Activated CD8-positive, alpha-beta memory T cell treated with anti-CD3 and anti-CD28 coated beads, Interleukin-2, amount 10 ng/mL, durations not matched to agents 7 days and 5 days (primary cell): ENCODE results near the gene TP53AIP1. TPM values are rescaled to one million over a fixed set of nuclear protein-coding genes. Genes with fewer than 3 reads are reported as not detected.

Source experiments
- ATAC-seq: fragments of 150-1000 bp; cut with Tn5 transposase; one replicate; pipeline ENCODE4 v1.10.0; 2021; ENCODE audit warnings: moderate library complexity
- CTCF ChIA-PET: fragments of 350-600 bp; sonication (Branson Sonifier 250); formaldehyde crosslinking; loops from one replicate; lab custom pipeline; 2021; ENCODE audit warnings: antibody characterized with exemption; lab: Charles Lee
- DNase-seq: peaks from one replicate; pipeline ENCODE4 v3.0.0-alpha.2; 2020
- H3K27ac Mint-ChIP-seq: one replicate; pipeline ENCODE4 v1.8.0; 2021; ENCODE audit warnings: mild to moderate bottlenecking, mixed read lengths
- H3K27me3 Mint-ChIP-seq: one replicate; pipeline ENCODE4 v1.8.0; 2021; ENCODE audit warnings: mixed read lengths
- H3K36me3 Mint-ChIP-seq: one replicate; pipeline ENCODE4 v1.8.0; 2021; ENCODE audit warnings: mild to moderate bottlenecking, mixed read lengths
- H3K4me1 Mint-ChIP-seq: one replicate; pipeline ENCODE4 v1.8.0; 2021; ENCODE audit warnings: mixed read lengths
- H3K4me3 Mint-ChIP-seq: one replicate; pipeline ENCODE4 v1.8.0; 2021; ENCODE audit warnings: mild to moderate bottlenecking, moderate library complexity, mixed read lengths
- H3K9me3 Mint-ChIP-seq: one replicate; pipeline ENCODE4 v1.8.0; 2022; ENCODE audit warnings: low read depth, mixed read lengths
- total RNA-seq, 2 experiments: library from RNA; stranded (reverse); gene quantifications; one replicate each; pipeline ENCODE4 v1.2.3, GENCODE V29; 2021

Gene TP53AIP1
- total RNA-seq, 2 experiments from 2014 or later = not detected

DNA sequence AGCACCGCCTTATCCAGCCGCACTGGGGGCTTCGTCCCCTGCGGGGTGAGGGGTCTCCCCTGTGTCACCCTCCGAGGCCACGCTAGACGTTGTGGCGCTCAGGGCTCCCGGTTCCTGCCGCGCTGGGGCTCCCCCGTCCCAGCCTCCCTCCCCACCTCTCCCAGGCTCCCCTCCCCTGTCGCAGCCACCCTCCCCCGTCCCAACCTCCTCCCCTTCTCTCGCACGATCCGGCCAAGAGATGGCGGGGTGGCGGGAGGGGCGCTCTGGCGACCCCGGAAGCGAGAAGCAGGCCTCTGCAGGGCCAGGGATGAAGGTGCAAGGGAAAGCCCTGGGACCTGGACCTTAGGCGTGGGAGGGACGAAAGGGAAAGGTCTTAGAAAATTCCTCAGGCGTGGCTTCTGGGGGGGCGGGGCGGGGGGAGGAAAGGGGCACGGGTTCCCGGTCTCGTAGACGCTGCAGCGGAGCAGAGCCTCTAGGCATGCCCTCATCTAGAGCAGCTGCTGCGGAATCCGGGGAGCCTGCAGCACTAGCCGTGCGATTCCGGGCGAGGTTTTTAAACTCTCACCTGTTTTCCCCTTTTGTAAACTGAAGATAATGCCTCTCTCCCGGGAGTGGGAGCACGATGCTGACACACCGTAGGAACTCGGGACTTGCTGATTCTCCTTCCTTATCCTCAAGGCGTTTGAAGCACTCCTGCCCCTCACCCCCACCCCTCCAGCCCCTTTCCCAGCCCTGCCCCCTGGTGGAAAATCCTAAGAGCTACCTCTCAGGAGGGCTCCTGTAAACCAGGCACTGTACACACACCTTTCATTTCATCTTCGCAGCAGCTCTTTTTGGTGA lies 37.1 kb downstream of the TP53AIP1 start:
- Mint-ChIP-seq H3K4me3 (peak overlapping the region; percentile 58), H3K27ac (no peak overlapping the region), H3K4me1 (peaks cover 15% of the 10 kb centered on the region), H3K36me3 (no peaks in the 10 kb centered on the region), H3K27me3 (peaks cover 53% of the 10 kb centered on the region), H3K9me3 (no peaks in the 10 kb centered on the region)
- peak; percentile 52 for DNase-seq
- peak; percentile 68 for ATAC-seq
- CTCF ChIA-PET = interaction anchor here (0.6 to 3.7 kb wide), 9 partner anchors 12 to 789 kb away, joined by 3 to 22 read pairs (median 4); no protein-coding TSS in a partner anchor

DNA sequence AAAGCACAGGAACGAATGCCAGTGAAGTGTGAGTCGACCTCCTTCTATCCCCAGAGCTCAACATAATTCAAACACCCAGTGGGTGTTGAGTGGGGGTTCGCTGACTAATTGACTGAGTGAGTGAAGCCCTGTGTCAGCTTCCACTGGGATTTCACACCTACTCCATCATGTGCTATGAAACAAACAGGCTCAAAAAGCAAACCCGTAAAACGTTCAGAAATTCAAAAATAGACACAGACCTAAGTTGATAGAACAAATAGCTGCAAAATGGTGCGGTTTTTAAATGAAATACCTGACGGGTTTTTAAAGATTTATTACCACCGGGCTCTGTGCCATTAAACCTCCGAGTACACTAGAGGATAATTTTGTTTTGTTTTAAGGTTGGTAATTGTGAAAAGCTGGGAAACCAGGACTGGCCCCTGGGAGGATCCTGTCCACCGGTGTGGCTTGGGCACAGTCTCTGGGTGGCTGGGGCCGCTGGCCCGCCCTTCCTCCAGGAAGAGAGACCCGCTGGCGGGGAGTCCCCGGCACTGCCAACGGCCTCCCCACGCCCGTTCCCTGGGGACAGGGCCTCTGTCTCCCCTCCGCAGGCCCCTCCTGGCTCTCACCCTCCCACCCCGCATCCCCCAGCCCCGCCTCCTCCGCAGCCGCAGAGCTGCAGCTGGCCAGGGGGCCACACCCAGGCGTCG lies 37.9 kb downstream of the TP53AIP1 start:
- CTCF ChIA-PET = interaction anchor here (0.6 to 3.7 kb wide), 8 partner anchors 12 to 51 kb away, joined by 3 to 22 read pairs (median 5); no protein-coding TSS in a partner anchor

DNA sequence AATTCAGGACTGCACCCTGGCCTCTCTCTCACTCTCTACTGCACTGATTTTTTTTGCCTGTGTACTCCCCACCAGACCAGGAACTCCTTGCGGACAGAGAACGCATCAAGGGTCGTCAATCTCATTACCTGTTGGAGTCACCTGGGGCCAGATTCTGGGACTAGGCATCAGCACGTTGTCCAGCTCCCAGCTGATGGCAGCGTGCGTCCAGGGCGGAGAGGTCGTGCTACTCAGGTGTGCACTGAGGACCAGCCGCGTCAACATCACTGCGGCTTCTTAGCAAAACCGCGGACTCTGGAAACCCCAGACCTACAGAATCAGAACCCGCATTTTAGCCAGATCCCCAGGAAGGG lies 38.4 kb downstream of the TP53AIP1 start:
- Mint-ChIP-seq H3K27ac (no peak overlapping the region), H3K27me3 (peaks cover 47% of the 10 kb centered on the region), H3K9me3 (no peaks in the 10 kb centered on the region)

More for the DNA sequence above, 37.9 kb downstream of the TP53AIP1 start:
- Mint-ChIP-seq H3K36me3 (no peaks in the 10 kb centered on the region), H3K27me3 (peaks cover 52% of the 10 kb centered on the region), H3K9me3 (no peaks in the 10 kb centered on the region), H3K4me3 (no peak overlapping the region), H3K4me1 (peaks cover 15% of the 10 kb centered on the region), H3K27ac (no peak overlapping the region)
- DNase-seq (no peak), ATAC-seq (peak; percentile 21)

DNA sequence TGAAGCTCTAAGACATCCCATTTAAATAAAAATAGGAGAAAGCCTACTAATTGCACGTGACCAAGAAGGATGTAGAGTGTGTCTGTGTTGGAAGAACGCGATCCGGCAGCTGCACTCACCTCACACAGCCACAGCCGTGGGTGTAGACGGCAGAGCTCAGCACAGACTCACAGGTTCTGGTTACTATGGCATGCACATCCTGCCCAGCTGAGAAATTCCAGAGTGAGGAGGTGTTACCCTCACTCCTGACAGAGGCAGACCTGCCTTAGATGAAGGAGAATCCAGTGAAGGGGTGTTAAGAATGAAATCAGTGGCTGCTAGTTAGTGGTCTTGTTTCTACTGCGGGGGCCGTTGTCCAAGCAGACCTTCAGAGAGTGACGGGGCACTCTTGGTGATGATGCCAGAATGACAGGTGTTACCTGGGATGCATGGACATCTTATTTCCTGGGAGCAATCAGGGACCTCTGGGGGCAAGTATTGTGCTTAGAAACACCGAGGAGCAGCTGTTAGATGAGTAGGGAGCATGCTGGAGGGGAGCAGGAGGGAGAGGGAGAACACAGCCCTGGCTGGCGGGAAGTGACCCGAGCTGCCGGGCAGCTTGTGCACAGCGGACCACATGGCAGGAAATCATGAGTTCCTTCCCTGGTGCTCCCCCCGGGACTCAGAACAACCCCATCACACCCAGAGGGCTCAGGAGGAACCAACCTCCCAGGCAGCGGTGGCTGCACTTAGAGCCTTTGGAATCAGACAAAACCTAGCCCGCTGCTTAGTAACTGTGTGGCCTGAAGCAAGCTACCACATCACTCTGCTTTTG lies 39.2 kb downstream of the TP53AIP1 start:
- CTCF ChIA-PET = interaction anchor here (1.1 to 2.1 kb wide), 5 partner anchors 14 to 53 kb away, joined by 3 to 6 read pairs (median 5); no protein-coding TSS in a partner anchor
- DNase-seq = no peak
- no peak overlapping the region for H3K27ac Mint-ChIP-seq
- H3K27me3 Mint-ChIP-seq = peaks cover 44% of the 10 kb centered on the region
- ATAC-seq = no peak
- H3K4me3 Mint-ChIP-seq = no peak overlapping the region
- H3K4me1 Mint-ChIP-seq = peaks cover 13% of the 10 kb centered on the region
- no peaks in the 10 kb centered on the region for H3K36me3 Mint-ChIP-seq
- no peaks in the 10 kb centered on the region for H3K9me3 Mint-ChIP-seq

More for the DNA sequence above, 38.4 kb downstream of the TP53AIP1 start:
- no peaks in the 10 kb centered on the region for H3K36me3 Mint-ChIP-seq
- peaks cover 15% of the 10 kb centered on the region for H3K4me1 Mint-ChIP-seq
- ATAC-seq (no peak), DNase-seq (no peak)
- no peak overlapping the region for H3K4me3 Mint-ChIP-seq
- CTCF ChIA-PET = interaction anchor here (1.1 to 3.7 kb wide), 6 partner anchors 15 to 52 kb away, joined by 3 to 22 read pairs (median 5); no protein-coding TSS in a partner anchor

DNA sequence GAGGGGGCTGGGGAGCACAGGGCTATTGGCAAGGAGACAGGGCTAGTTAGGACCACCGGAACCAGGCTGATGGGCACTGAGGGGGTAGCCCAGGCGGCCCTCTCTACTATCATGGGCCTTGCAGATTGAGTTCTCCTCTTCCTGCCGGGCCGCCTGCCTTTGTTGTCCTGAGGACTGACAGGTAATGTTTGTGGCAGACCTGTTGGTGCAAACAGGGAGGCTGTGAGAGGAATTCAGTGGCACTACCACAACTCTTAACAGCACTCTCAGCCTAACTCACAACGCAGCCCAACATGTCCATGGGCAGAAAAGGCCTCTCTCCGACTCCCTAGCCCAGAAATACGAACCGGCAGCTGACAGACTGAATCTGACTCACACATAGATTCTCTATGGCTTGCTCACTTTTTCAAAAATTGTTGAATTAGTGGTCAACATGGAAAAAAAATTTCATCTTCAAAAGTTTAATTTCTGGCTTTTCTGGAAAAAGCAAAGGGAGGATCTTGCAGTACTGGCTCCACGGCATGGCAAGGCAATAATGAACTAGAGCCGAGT lies 40.1 kb downstream of the TP53AIP1 start:
- peaks cover 46% of the 10 kb centered on the region for H3K27me3 Mint-ChIP-seq
- no peak overlapping the region for H3K27ac Mint-ChIP-seq
- peaks cover 10% of the 10 kb centered on the region for H3K4me1 Mint-ChIP-seq
- ATAC-seq = no peak
- no peaks in the 10 kb centered on the region for H3K9me3 Mint-ChIP-seq
- H3K4me3 Mint-ChIP-seq = no peak overlapping the region
- H3K36me3 Mint-ChIP-seq = no peaks in the 10 kb centered on the region
- CTCF ChIA-PET = no interaction called here
- no peak for DNase-seq

DNA sequence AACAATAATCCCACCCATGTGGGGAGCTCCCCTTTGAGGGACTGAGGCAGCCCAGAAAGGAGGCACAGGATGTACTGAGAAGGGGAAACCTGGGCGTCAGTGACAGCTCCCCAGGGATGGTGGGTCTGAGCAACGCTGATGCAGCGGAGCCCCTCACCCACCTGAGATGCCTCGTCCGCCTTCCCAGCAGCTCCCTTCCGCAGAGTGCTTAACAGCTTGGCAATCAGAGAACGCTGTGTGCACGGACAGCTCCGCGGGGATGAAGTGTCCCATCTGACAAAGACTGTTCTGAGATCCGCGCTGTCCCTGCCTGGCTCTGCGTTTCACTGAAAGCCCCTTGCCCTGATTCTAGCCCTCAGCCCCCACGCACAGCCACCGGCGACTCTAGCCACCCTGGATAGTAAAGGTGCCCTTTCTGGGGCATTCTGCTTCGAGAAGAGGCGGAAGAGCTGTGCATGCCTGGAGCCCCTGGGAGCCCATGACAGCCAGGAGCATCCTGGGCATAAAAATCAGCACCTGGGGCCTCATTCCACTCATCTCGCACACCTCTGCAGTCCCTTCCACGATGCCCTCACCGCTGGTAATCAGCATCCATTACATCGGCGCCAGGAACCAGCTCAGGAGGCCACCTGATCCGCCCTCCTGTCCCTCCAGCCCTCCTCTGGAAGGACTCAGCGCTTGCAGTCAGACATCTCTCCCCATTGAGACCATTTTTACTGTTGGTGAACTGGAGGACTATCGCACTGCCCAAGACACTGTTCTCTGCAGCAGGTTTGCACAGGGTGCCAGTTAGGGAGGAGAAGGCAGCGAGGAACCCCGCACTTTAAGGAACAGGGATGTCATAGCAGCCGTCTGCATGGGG lies 40.8 kb downstream of the TP53AIP1 start:
- peaks cover 42% of the 10 kb centered on the region for H3K27me3 Mint-ChIP-seq
- CTCF ChIA-PET = interaction anchor here (1.0 kb wide), 1 partner anchor 18 kb away, joined by 3 read pairs; no protein-coding TSS in a partner anchor
- no peak overlapping the region for H3K27ac Mint-ChIP-seq
- no peak for DNase-seq
- peaks cover 10% of the 10 kb centered on the region for H3K4me1 Mint-ChIP-seq
- no peaks in the 10 kb centered on the region for H3K9me3 Mint-ChIP-seq
- no peak for ATAC-seq
- no peaks in the 10 kb centered on the region for H3K36me3 Mint-ChIP-seq
- H3K4me3 Mint-ChIP-seq = no peak overlapping the region

DNA sequence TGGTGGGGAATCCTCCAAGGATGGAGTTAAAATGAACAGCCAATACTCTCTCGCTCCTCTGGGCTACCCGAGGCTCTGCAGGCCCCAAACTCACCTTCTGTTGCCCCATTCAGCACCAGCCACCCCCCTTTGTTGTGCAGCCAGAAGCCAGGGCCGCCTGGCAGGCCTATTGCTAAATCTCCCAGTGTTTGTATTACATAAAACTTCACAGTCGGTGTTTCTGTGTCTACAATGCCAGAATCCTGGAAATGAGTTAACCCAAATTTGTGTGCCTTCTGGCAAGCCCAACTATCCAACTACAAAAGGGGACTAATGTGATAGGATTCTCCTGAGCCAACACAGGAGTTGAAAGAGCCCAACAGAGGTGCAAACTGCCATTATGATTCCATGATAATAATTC lies 42.2 kb downstream of the TP53AIP1 start:
- no peaks in the 10 kb centered on the region for H3K36me3 Mint-ChIP-seq

DNA sequence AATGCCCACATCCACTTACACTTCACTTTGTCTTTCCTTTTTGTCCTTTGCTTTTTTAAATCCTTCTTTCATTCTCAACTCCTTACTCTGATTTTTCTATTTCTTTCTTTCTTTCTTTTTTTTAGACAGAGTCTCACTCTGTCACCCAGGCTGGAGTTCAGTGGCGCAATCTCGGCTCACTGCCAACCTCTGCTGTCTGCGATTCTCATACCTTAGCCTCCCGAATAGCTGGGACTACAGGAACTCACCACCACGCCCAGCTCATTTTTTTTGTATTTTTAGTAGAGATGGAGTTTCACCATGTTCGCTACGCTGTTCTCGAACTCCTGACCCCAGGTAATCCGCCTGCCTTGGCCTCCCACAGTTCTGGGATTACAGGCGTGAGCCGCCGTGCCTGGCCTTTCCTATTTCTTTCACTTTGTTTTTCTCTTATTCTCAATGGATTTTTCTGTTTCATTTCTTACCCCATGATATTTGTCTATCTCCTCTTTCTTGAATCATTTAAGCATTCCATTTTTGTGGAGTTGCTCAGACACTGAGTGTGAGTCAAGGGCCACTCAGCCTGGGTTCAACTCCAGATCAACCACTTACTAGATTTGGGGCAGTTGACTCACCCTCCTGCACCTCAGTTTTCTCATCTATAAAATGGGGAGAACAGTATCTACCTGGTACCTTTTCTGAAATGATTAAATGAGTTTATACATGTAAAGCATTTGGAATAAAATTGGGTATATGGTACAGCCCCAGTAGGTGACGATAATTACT lies 43.9 kb downstream of the TP53AIP1 start:
- H3K4me1 Mint-ChIP-seq = peaks cover 6% of the 10 kb centered on the region
- no peak for ATAC-seq
- no peaks in the 10 kb centered on the region for H3K9me3 Mint-ChIP-seq
- DNase-seq = no peak
- H3K4me3 Mint-ChIP-seq = no peak overlapping the region
- CTCF ChIA-PET = interaction anchor here (0.8 kb wide), 1 partner anchor 14 kb away, joined by 3 read pairs; no protein-coding TSS in a partner anchor
- H3K27me3 Mint-ChIP-seq = peaks cover 31% of the 10 kb centered on the region
- H3K36me3 Mint-ChIP-seq = no peaks in the 10 kb centered on the region
- H3K27ac Mint-ChIP-seq = no peak overlapping the region

More for the DNA sequence above, 42.2 kb downstream of the TP53AIP1 start:
- H3K27me3 Mint-ChIP-seq = peaks cover 37% of the 10 kb centered on the region
- no peak overlapping the region for H3K4me3 Mint-ChIP-seq
- no peak overlapping the region for H3K27ac Mint-ChIP-seq
- peaks cover 3% of the 10 kb centered on the region for H3K4me1 Mint-ChIP-seq
- H3K9me3 Mint-ChIP-seq = no peaks in the 10 kb centered on the region
- CTCF ChIA-PET = no interaction called here
- ATAC-seq (no peak), DNase-seq (no peak)

DNA sequence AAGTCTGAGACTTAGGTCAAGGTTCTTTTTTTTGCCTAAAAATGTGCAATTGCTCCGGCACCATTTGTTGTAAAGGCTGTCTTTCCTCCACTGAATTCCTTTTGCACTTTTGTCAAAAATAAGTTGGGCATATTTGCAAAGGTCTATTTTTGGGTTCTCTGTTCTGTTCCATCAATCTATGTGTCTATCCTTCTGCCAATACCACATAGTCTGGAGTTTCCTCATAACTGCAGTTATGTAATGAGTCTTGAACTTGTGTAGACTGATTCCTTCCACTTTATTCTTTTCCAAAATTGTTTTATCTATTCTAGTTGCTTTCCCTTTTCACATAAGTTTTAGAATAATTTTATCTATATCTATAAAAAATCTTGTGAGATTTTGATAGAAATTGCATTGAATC lies 44.8 kb downstream of the TP53AIP1 start:
- Mint-ChIP-seq H3K36me3 (no peaks in the 10 kb centered on the region), H3K4me3 (no peak overlapping the region), H3K4me1 (peaks cover 9% of the 10 kb centered on the region), H3K27me3 (peaks cover 31% of the 10 kb centered on the region), H3K27ac (no peak overlapping the region), H3K9me3 (no peaks in the 10 kb centered on the region)
- no peak for ATAC-seq
- CTCF ChIA-PET = no interaction called here
- DNase-seq = no peak

DNA sequence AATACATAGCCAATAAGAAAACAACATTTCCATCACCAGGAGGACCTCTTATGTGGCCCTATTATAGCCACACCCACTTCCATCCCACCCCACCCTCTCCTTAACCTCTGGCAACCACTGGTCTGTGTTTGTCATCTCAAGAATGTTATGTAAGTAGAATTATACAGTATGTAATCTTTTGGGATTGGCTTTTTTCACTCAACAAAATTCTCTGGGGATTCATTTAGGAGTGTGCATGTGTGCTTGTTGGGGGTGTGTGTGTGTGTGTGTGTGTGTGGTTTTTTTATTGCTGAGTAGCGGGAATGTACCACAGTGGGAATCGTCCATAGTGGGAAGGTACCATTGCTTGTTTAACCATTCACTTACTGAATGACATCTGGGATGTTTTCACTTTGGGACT lies 46.3 kb downstream of the TP53AIP1 start:
- peaks cover 9% of the 10 kb centered on the region for H3K4me1 Mint-ChIP-seq
- no peak overlapping the region for H3K4me3 Mint-ChIP-seq
- DNase-seq (no peak), ATAC-seq (no peak)
- H3K9me3 Mint-ChIP-seq = no peaks in the 10 kb centered on the region
- H3K27ac Mint-ChIP-seq = no peak overlapping the region
- H3K27me3 Mint-ChIP-seq = peaks cover 46% of the 10 kb centered on the region
- CTCF ChIA-PET = no interaction called here
- H3K36me3 Mint-ChIP-seq = no peaks in the 10 kb centered on the region

DNA sequence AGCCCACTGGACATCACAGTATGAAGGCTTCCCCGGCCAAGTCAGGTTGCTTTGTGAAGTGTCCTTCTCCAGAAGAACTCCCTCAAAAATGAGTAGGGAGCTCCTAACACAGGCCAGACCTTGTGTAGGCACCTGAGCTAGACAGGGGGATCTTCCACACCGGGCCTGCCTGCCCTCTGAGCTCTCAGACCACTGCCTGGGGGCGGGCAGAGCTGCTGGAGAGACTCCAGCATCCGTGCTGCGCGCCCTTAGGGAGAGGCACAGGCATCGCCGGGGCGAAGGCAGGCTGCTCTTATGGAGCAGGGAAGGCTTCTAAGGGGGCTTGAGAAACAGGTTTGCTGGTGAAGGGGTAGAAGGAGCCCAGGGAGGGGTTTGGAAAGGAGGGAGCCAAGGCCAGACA lies 47.1 kb downstream of the TP53AIP1 start:
- no peak overlapping the region for H3K4me3 Mint-ChIP-seq
- no peak overlapping the region for H3K27ac Mint-ChIP-seq
- no peak for DNase-seq
- H3K27me3 Mint-ChIP-seq = peaks cover 52% of the 10 kb centered on the region
- CTCF ChIA-PET = interaction anchor here (1.0 to 1.3 kb wide), 2 partner anchors 12 to 61 kb away, joined by 3 to 4 read pairs; no protein-coding TSS in a partner anchor
- peaks cover 12% of the 10 kb centered on the region for H3K4me1 Mint-ChIP-seq
- no peaks in the 10 kb centered on the region for H3K9me3 Mint-ChIP-seq
- no peaks in the 10 kb centered on the region for H3K36me3 Mint-ChIP-seq
- no peak for ATAC-seq
